ENCODE measurements around the gene GPR61.

- no peak for TF ChIP-seq POLR2A (IDR thresholded peaks at IDR 0.05)
- no peak for TF ChIP-seq CTCF (IDR thresholded peaks at IDR 0.05)
Measured at GRCh38 chr1:109557520-109557919, 17.8 kb downstream of the GPR61 start.
